OCI-LY1 (cell line): ENCODE results near the gene KLF1.
"Not testable (repeated sequence)": the region's sequence is repeated elsewhere in the genome, so short reads cannot be mapped to it uniquely, and the experiment has no call there.

Experiments used
- CTCF ChIP-seq: fragments of 200-600 bp; sonication (generic), shearing (Covaris generic); IDR thresholded peaks from 2 replicates; pipeline ENCODE4 v1.5.1; 2017; ENCODE audit warnings: mild to moderate bottlenecking, antibody characterized with exemption, low read length, moderate library complexity, mixed read lengths
- EZH2 ChIP-seq: fragments of 200-600 bp; sonication (generic), shearing (Covaris generic); IDR thresholded peaks from 2 replicates; pipeline ENCODE4 v1.8.0; 2017; ENCODE audit warnings: borderline replicate concordance, mixed run types, mild to moderate bottlenecking, antibody characterized with exemption, low read length, moderate library complexity, mixed read lengths

- TF ChIP-seq CTCF, EZH2: not testable (repeated sequence)
Measured at GRCh38 chr19:12890299-12890786, 3.3 kb upstream of the KLF1 start.
